Suprapubic skin (tissue), 4 donors: ENCODE data around the gene CELA3A. TPM values are rescaled to one million over a fixed set of nuclear protein-coding genes. Genes with fewer than 3 reads are reported as not detected.

Experiments used
- DNase-seq, 2 donors: peaks; one replicate each; pipeline ENCODE4 v3.0.0-alpha.2; 2019; ENCODE audit warnings: low spot score in 2 of 2
- H3K27ac ChIP-seq: fragments of 200-600 bp; sonication (generic); one replicate; pipeline ENCODE4 v1.5.1; 2019
- H3K27me3 ChIP-seq: fragments of 200-600 bp; sonication (generic); one replicate; pipeline ENCODE4 v1.5.1; 2019
- H3K36me3 ChIP-seq: fragments of 200-600 bp; sonication (generic); one replicate; pipeline ENCODE4 v1.5.1; 2019
- H3K4me1 ChIP-seq: fragments of 200-600 bp; sonication (generic); one replicate; pipeline ENCODE4 v1.5.1; 2019
- H3K4me3 ChIP-seq: fragments of 200-600 bp; sonication (generic); one replicate; pipeline ENCODE4 v1.5.1; 2019; ENCODE audit warnings: mild to moderate bottlenecking
- H3K9me3 ChIP-seq: fragments of 200-600 bp; sonication (generic); one replicate; pipeline ENCODE4 v1.5.1; 2019
- CTCF ChIP-seq, 2 donors: fragments of 200-600 bp in 1 of 2; fragments of 450-650 bp in 1 of 2; sonication (generic) in 1 of 2; IDR thresholded peaks; one replicate each; pipeline ENCODE4 v1.5.1; 2016 to 2019; ENCODE audit warnings: antibody characterized with exemption in 2 of 2, mild to moderate bottlenecking in 1 of 2, moderate library complexity in 1 of 2
- EP300 ChIP-seq: sonication (generic); formaldehyde crosslinking; IDR thresholded peaks from one replicate; pipeline ENCODE4 v1.6.1; 2017; ENCODE audit warnings: antibody characterized with exemption
- POLR2A ChIP-seq, 2 donors: fragments of 450-650 bp; IDR thresholded peaks; one replicate each; pipeline ENCODE4 v1.6.1; 2017; ENCODE audit warnings: antibody characterized with exemption in 2 of 2, mild to moderate bottlenecking in 2 of 2, moderate library complexity in 2 of 2
- POLR2AphosphoS5 ChIP-seq, 3 donors: sonication (generic); formaldehyde crosslinking; IDR thresholded peaks; one replicate each; pipeline ENCODE4 v1.6.1; 2017; ENCODE audit warnings: antibody characterized with exemption in 3 of 3
- WGBS: methylation state at CpG from one replicate; pipeline ENCODE4 v1.1.5; 2018; 5-methylcytosine and 5-hydroxymethylcytosine counted together
- total RNA-seq, 4 donors: library from RNA; depleted of rRNA; stranded (reverse); fragments of >200 nt; gene quantifications; one replicate each; pipeline ENCODE4 v1.1.0, GENCODE V29; 2016

CELA3A gene
- total RNA-seq, result not detected

- no peaks in the 10 kb centered on the region for H3K36me3 ChIP-seq
- H3K4me3 ChIP-seq, result no peak within 1 kb of the TSS
- H3K27me3 ChIP-seq, result no peaks in the 10 kb centered on the region
- no peaks in the 10 kb centered on the region for H3K9me3 ChIP-seq
- peaks cover 4% of the 10 kb centered on the region for H3K4me1 ChIP-seq
- 75% methylated on average over 3 of the region's 5 CpGs for WGBS
- peak in 1 of 2 donors; percentile 16 for DNase-seq
- TF ChIP-seq POLR2A (IDR thresholded peaks at IDR 0.05) (no peak), EP300 (no peak), POLR2AphosphoS5 (IDR thresholded peaks at IDR 0.05) (no peak), CTCF (IDR thresholded peaks at IDR 0.05) (no peak)
- H3K27ac ChIP-seq, result no peak within 1 kb of the TSS
These were observed at the start of gene CELA3A for GRCh38 chr1:22001409-22001808. TSS of gene CELA3A (plus strand) at chr1:22001657. CDS start at chr1:22001675, 18 bp downstream.

- H3K36me3 ChIP-seq, result no peaks in the 10 kb centered on the region
- no peak overlapping the region for H3K4me3 ChIP-seq
- no peaks in the 10 kb centered on the region for H3K27me3 ChIP-seq
- H3K27ac ChIP-seq, result no peak overlapping the region
- DNase-seq, result no peak
- H3K9me3 ChIP-seq, result no peaks in the 10 kb centered on the region
- 76% methylated on average over 5 of the region's 6 CpGs for WGBS
- H3K4me1 ChIP-seq, result peaks cover 29% of the 10 kb centered on the region
- TF ChIP-seq CTCF (IDR thresholded peaks at IDR 0.05) (no peak), POLR2AphosphoS5 (IDR thresholded peaks at IDR 0.05) (no peak), EP300 (no peak), POLR2A (IDR thresholded peaks at IDR 0.05) (no peak)
These were observed 48.5 kb upstream of the CELA3A start for GRCh38 chr1:21952786-21953520.

GRCh38 chr1:21955058-21955457, 46.4 kb upstream of the CELA3A start:
- peaks cover 33% of the 10 kb centered on the region for H3K4me1 ChIP-seq
- no peaks in the 10 kb centered on the region for H3K9me3 ChIP-seq
- H3K4me3 ChIP-seq, result no peak overlapping the region
- 47% methylated on average over 16 of the region's 16 CpGs for WGBS
- H3K27me3 ChIP-seq, result no peaks in the 10 kb centered on the region
- DNase-seq, result no peak
- no peaks in the 10 kb centered on the region for H3K36me3 ChIP-seq
- TF ChIP-seq EP300 (no peak), POLR2A (IDR thresholded peaks at IDR 0.05) (no peak), POLR2AphosphoS5 (IDR thresholded peaks at IDR 0.05) (no peak), CTCF (IDR thresholded peaks at IDR 0.05) (no peak)
- peak overlapping the region; percentile 75 for H3K27ac ChIP-seq

GRCh38 chr1:21955501-21956281, 45.8 kb upstream of the CELA3A start:
- Histone ChIP-seq H3K36me3 (no peaks in the 10 kb centered on the region), H3K4me1 (peaks cover 33% of the 10 kb centered on the region), H3K27ac (peak overlapping the region; percentile 75), H3K9me3 (no peaks in the 10 kb centered on the region), H3K27me3 (no peaks in the 10 kb centered on the region), H3K4me3 (no peak overlapping the region)
- 52% methylated on average over 8 of the region's 9 CpGs for WGBS
- TF ChIP-seq CTCF (IDR thresholded peaks at IDR 0.05) (no peak), POLR2AphosphoS5 (IDR thresholded peaks at IDR 0.05) (no peak), POLR2A (IDR thresholded peaks at IDR 0.05) (no peak), EP300 (no peak)
- DNase-seq, result no peak
